A549 (cell line): ENCODE results near the gene TBX10. TPM values are rescaled to one million over a fixed set of nuclear protein-coding genes. Genes with fewer than 3 reads are reported as not detected.

Experiments
- ATAC-seq, 2 experiments: fragments of 200-7000 bp in 1 of 2; fragments of >200 bp in 1 of 2; cut with Nextera tagmentation in 1 of 2; cut with Tn5 transposase in 1 of 2; 3 replicates each; pipeline versions ENCODE4 v1.8.0 to v1.9.1; 2018 to 2020; ENCODE audit warnings: mild to moderate bottlenecking in 1 of 2, moderate library complexity in 1 of 2
- CTCF ChIA-PET: fragments of 300-600 bp; sonication (Branson Sonifier 250); formaldehyde crosslinking; extraction: SDS; loops from one replicate; lab custom pipeline; 2021; ENCODE audit warnings: antibody characterized with exemption, inconsistent platforms; lab: Yijun Ruan, JAX
- POLR2A ChIA-PET: fragments of 350-600 bp; formaldehyde crosslinking; extraction: SDS; loops from one replicate; lab custom pipeline; 2021; ENCODE audit warnings: antibody characterized with exemption, inconsistent platforms; lab: Yijun Ruan, JAX
- DNase-seq, 2 experiments: peaks; one replicate each; pipeline versions ENCODE4 v3.0.0 to v3.0.0-alpha.2; 2011 to 2016; ENCODE audit warnings: low read depth in 1 of 2, low spot score in 1 of 2
- FAIRE-seq: peaks from 2 replicates; lab custom pipeline; 2011; peaks lifted over from hg19 to GRCh38; lab: Jason Lieb, UNC
- H3K27ac ChIP-seq, 2 experiments: fragments of >200 bp; sonication (Bioruptor Twin); formaldehyde crosslinking; 3 replicates each; pipeline ENCODE4 v1.5.1; 2016 to 2017
- H3K4me1 ChIP-seq: fragments of >200 bp; sonication (Bioruptor Twin); formaldehyde crosslinking; 3 replicates; pipeline ENCODE4 v1.6.1; 2016
- H3K4me2 ChIP-seq: fragments of >200 bp; sonication (Bioruptor Twin); formaldehyde crosslinking; 3 replicates; pipeline ENCODE4 v1.6.1; 2016
- H3K4me3 ChIP-seq: fragments of >200 bp; sonication (Bioruptor Twin); formaldehyde crosslinking; 3 replicates; pipeline ENCODE4 v1.5.1; 2016
- H3K9me3 ChIP-seq: fragments of >200 bp; sonication (Bioruptor Twin); formaldehyde crosslinking; 3 replicates; pipeline ENCODE4 v1.6.1; 2016
- CHD2 ChIP-seq: fragments of 150-350 bp; IDR thresholded peaks from 2 replicates; pipeline ENCODE4 v1.6.1; 2014; ENCODE audit warnings: low read length; ENCODE audit not compliant: partially characterized antibody
- CHD4 ChIP-seq: fragments of 200-600 bp; sonication (generic); IDR thresholded peaks from 2 replicates; pipeline ENCODE4 v1.6.1; 2016; ENCODE audit warnings: antibody characterized with exemption, mild to moderate bottlenecking, borderline replicate concordance
- EHMT2 ChIP-seq: fragments of 200-600 bp; sonication (generic); IDR thresholded peaks from 2 replicates; pipeline ENCODE4 v1.6.1; 2016; ENCODE audit warnings: antibody characterized with exemption, low read depth, mild to moderate bottlenecking, moderate library complexity
- EP300 ChIP-seq, 2 experiments: fragments of >200 bp; sonication (Bioruptor Twin); formaldehyde crosslinking; IDR thresholded peaks; 2 replicates in 1 of 2; 3 replicates in 1 of 2; pipeline ENCODE4 v1.6.1; 2016 to 2017
- HDAC2 ChIP-seq: fragments of 200-600 bp; sonication (generic); IDR thresholded peaks from 2 replicates; pipeline ENCODE4 v1.6.1; 2016
- MAFK ChIP-seq: fragments of 450-650 bp; IDR thresholded peaks from 2 replicates; pipeline ENCODE4 v1.6.1; 2014; ENCODE audit not compliant: partially characterized antibody
- MYC ChIP-seq: IDR thresholded peaks from 2 replicates; pipeline ENCODE4 v1.6.1; 2012; ENCODE audit warnings: mild to moderate bottlenecking, inconsistent platforms, low read length, improper control_type of control experiment, borderline replicate concordance
- RCOR1 ChIP-seq: fragments of 150-350 bp; IDR thresholded peaks from 2 replicates; pipeline ENCODE4 v1.6.1; 2014; ENCODE audit warnings: antibody characterized with exemption, low read length, low read depth
- RFX5 ChIP-seq: fragments of 450-650 bp; IDR thresholded peaks from 2 replicates; pipeline ENCODE4 v1.7.1; 2014; ENCODE audit warnings: antibody characterized with exemption, mild to moderate bottlenecking, moderate library complexity
- RNF2 ChIP-seq: fragments of 200-600 bp; sonication (generic); IDR thresholded peaks from 2 replicates; pipeline ENCODE4 v1.6.1; 2016; ENCODE audit warnings: low read depth, mild to moderate bottlenecking, antibody characterized with exemption, moderate library complexity, borderline replicate concordance
- TP53 ChIP-seq: fragments of 250-450 bp; sonication (Bioruptor Pico); IDR thresholded peaks from 2 replicates; pipeline ENCODE4 v1.5.0; 2021; ENCODE audit warnings: mild to moderate bottlenecking, moderate library complexity
- ZC3H11A ChIP-seq: fragments of 450-650 bp; IDR thresholded peaks from 2 replicates; pipeline ENCODE4 v1.6.1; 2014; ENCODE audit warnings: antibody characterized with exemption, mild to moderate bottlenecking
- WGBS: methylation state at CpG from one replicate; pipeline ENCODE4 v1.1.6; 2017; ENCODE audit errors: missing lambda C conversion rate; 5-methylcytosine and 5-hydroxymethylcytosine counted together
- polyA plus RNA-seq, 4 experiments: library from polyadenylated mRNA; depleted of rRNA in 3 of 4; stranded (reverse); fragments of >200 nt; fragmentation: RNase III in 1 of 4; extraction: RNeasy Plus Mini Kit Qiagen cat#74134 plus additional on column Dnase treatment in 1 of 4; gene quantifications; 2 replicates in 3 of 4; 3 replicates in 1 of 4; pipeline ENCODE4 v1.2.3, GENCODE V29; 2011 to 2017
- TF ChIP-seq, protein P1 (sequence below): fragments of >200 bp; sonication (Bioruptor Twin); formaldehyde crosslinking; IDR thresholded peaks from 3 replicates; pipeline ENCODE4 v1.5.1; 2016
- TF ChIP-seq, protein P2 (sequence below): IDR thresholded peaks from 2 replicates; pipeline ENCODE4 v1.6.1; 2012; ENCODE audit warnings: low read depth, borderline replicate concordance
- TF ChIP-seq, protein P3 (sequence below): fragments of 250-450 bp; sonication (Bioruptor Pico); IDR thresholded peaks from 2 replicates; pipeline ENCODE4 v1.5.0; 2021; ENCODE audit warnings: mild to moderate bottlenecking, moderate library complexity, borderline replicate concordance
- TF ChIP-seq, protein P4 (sequence below): fragments of 200-600 bp; sonication (generic); IDR thresholded peaks from 2 replicates; pipeline ENCODE4 v1.6.1; 2016; ENCODE audit warnings: antibody characterized with exemption, mild to moderate bottlenecking, moderate library complexity
- TF ChIP-seq, protein P5 (sequence below): IDR thresholded peaks from 2 replicates; pipeline ENCODE4 v1.6.1; 2012

The TBX10 gene
- polyA plus RNA-seq, 2 of the 4 experiments (the other 2 are of a cell fraction) = not detected

DNA sequence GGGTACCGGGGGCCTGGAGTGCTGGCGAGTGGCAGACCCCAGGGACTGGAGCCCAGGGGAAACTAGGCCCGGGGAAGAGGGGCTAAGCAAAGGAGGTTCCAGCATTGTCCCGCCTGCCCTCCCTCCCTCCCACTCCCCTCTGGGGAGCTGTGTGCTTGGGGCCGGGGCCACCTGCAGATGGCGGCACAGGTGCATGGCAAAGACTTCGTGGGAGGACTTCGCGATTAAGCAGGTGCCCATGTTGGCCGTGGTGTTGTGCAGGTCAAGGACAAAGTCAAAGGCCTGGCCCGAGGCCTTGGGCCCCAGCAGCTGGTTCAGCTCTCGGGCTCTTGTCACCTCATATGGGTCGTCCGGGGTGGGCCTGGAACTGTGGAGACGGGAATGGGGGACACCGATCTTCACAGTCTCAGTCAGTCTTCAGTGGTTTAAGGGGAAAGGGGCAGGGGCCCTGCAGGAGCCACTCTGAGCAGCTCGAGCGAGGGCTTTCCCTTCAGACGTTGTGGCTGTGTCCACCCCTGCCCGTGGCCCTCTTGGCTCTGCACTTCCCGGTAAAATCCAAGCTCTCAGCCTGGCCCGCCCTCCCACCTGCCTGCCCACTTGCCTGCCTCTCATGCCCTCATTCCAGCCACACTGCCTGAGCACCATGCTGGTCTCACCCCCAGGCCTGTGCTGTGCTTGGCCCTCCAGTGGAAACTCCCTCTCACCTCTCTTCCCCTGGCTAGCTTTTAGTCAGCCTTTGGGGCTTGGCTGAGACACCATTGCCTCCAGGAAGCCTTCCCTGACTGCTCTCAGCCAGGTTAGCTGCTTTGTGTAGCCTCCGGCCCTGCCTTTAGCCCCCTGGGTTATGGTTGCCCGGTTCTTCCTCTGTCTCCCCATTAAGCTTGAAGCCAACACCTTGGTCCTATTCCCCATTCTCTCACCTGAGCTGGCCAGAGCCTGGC lies 6.2 kb upstream of the TBX10 start:
- H3K4me2 ChIP-seq = no peak overlapping the region
- 79% methylated on average over 21 of the region's 24 CpGs for WGBS
- ChIA-PET POLR2A (no interaction called here), CTCF (interaction anchor here (0.6 to 12.7 kb wide), 5 partner anchors 10 to 257 kb away, joined by 3 to 169 read pairs (median 4); partner anchors contain the start of gene NUDT8)
- ATAC-seq (no peak), FAIRE-seq (no peak), DNase-seq (no peak)
- H3K27ac ChIP-seq = no peak overlapping the region
- no peak overlapping the region for H3K4me3 ChIP-seq
- peaks cover 5% of the 10 kb centered on the region; the same call in 2 of the 3 replicates for H3K4me1 ChIP-seq
- H3K9me3 ChIP-seq = peaks cover 8% of the 10 kb centered on the region; the same call in 2 of the 3 replicates
- TF ChIP-seq EP300 (IDR thresholded peaks at IDR 0.05) = no peak
- TF ChIP-seq, protein P1, sequence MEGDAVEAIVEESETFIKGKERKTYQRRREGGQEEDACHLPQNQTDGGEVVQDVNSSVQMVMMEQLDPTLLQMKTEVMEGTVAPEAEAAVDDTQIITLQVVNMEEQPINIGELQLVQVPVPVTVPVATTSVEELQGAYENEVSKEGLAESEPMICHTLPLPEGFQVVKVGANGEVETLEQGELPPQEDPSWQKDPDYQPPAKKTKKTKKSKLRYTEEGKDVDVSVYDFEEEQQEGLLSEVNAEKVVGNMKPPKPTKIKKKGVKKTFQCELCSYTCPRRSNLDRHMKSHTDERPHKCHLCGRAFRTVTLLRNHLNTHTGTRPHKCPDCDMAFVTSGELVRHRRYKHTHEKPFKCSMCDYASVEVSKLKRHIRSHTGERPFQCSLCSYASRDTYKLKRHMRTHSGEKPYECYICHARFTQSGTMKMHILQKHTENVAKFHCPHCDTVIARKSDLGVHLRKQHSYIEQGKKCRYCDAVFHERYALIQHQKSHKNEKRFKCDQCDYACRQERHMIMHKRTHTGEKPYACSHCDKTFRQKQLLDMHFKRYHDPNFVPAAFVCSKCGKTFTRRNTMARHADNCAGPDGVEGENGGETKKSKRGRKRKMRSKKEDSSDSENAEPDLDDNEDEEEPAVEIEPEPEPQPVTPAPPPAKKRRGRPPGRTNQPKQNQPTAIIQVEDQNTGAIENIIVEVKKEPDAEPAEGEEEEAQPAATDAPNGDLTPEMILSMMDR = no peak
- no peak for TF ChIP-seq TP53
- TF ChIP-seq MYC = no peak
- no peak for TF ChIP-seq RNF2
- no peak for TF ChIP-seq CHD4
- TF ChIP-seq MAFK = no peak
- TF ChIP-seq, protein P2, sequence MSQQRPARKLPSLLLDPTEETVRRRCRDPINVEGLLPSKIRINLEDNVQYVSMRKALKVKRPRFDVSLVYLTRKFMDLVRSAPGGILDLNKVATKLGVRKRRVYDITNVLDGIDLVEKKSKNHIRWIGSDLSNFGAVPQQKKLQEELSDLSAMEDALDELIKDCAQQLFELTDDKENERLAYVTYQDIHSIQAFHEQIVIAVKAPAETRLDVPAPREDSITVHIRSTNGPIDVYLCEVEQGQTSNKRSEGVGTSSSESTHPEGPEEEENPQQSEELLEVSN = no peak
- TF ChIP-seq CHD2 = no peak
- TF ChIP-seq, protein P3, sequence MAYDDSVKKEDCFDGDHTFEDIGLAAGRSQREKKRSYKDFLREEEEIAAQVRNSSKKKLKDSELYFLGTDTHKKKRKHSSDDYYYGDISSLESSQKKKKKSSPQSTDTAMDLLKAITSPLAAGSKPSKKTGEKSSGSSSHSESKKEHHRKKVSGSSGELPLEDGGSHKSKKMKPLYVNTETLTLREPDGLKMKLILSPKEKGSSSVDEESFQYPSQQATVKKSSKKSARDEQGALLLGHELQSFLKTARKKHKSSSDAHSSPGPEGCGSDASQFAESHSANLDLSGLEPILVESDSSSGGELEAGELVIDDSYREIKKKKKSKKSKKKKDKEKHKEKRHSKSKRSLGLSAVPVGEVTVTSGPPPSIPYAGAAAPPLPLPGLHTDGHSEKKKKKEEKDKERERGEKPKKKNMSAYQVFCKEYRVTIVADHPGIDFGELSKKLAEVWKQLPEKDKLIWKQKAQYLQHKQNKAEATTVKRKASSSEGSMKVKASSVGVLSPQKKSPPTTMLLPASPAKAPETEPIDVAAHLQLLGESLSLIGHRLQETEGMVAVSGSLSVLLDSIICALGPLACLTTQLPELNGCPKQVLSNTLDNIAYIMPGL (CRISPR knock-in tag) = no peak
- TF ChIP-seq, protein P4, sequence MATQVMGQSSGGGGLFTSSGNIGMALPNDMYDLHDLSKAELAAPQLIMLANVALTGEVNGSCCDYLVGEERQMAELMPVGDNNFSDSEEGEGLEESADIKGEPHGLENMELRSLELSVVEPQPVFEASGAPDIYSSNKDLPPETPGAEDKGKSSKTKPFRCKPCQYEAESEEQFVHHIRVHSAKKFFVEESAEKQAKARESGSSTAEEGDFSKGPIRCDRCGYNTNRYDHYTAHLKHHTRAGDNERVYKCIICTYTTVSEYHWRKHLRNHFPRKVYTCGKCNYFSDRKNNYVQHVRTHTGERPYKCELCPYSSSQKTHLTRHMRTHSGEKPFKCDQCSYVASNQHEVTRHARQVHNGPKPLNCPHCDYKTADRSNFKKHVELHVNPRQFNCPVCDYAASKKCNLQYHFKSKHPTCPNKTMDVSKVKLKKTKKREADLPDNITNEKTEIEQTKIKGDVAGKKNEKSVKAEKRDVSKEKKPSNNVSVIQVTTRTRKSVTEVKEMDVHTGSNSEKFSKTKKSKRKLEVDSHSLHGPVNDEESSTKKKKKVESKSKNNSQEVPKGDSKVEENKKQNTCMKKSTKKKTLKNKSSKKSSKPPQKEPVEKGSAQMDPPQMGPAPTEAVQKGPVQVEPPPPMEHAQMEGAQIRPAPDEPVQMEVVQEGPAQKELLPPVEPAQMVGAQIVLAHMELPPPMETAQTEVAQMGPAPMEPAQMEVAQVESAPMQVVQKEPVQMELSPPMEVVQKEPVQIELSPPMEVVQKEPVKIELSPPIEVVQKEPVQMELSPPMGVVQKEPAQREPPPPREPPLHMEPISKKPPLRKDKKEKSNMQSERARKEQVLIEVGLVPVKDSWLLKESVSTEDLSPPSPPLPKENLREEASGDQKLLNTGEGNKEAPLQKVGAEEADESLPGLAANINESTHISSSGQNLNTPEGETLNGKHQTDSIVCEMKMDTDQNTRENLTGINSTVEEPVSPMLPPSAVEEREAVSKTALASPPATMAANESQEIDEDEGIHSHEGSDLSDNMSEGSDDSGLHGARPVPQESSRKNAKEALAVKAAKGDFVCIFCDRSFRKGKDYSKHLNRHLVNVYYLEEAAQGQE = no peak
- TF ChIP-seq ZC3H11A = no peak
- TF ChIP-seq EHMT2 = no peak
- no peak for TF ChIP-seq RFX5
- TF ChIP-seq, protein P5, sequence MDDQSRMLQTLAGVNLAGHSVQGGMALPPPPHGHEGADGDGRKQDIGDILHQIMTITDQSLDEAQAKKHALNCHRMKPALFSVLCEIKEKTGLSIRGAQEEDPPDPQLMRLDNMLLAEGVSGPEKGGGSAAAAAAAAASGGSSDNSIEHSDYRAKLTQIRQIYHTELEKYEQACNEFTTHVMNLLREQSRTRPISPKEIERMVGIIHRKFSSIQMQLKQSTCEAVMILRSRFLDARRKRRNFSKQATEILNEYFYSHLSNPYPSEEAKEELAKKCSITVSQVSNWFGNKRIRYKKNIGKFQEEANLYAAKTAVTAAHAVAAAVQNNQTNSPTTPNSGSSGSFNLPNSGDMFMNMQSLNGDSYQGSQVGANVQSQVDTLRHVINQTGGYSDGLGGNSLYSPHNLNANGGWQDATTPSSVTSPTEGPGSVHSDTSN = no peak
- TF ChIP-seq HDAC2 = no peak
- no peak for TF ChIP-seq RCOR1
- TF ChIP-seq, all 56 proteins: peak for 0
